Endothelial cell of umbilical vein (primary cell): ENCODE results near the gene FRMD4A.

ENCODE experiments used
- CTCF ChIP-seq, 2 donors: IDR thresholded peaks; 1 replicate in 1 of 2; 2 replicates in 1 of 2; pipeline ENCODE4 v1.5.1; 2011; ENCODE audit warnings: low read length in 2 of 2, mild to moderate bottlenecking in 2 of 2, moderate library complexity in 2 of 2, control low read depth in 1 of 2, inconsistent platforms in 1 of 2, low read depth in 1 of 2; ENCODE audit not compliant: insufficient read depth in 1 of 2; ENCODE audit errors: extremely low read depth in 1 of 2
- EZH2 ChIP-seq: IDR thresholded peaks from 2 replicates; pipeline ENCODE4 v1.6.1; 2012; ENCODE audit warnings: borderline replicate concordance, low read depth, mild to moderate bottlenecking, moderate library complexity, low read length, inconsistent platforms; ENCODE audit not compliant: severe bottlenecking
- JUN ChIP-seq: IDR thresholded peaks from 2 replicates; pipeline ENCODE4 v1.6.1; 2011; ENCODE audit warnings: borderline replicate concordance, low read depth; ENCODE audit not compliant: insufficient read length, insufficient read depth

GRCh38 chr10:14106828-14107227, 223.9 kb downstream of the FRMD4A start:
- TF ChIP-seq JUN (no peak), CTCF (IDR thresholded peaks at IDR 0.05; ENCODE audit: extremely low read depth in 1 of 2, insufficient read depth in 1 of 2, low read depth in 1 of 2, low read length in 2 of 2) (no peak), EZH2 (no peak)
